ENCODE measurements around the gene SLC35F1.

Gene SLC35F1

DNA sequence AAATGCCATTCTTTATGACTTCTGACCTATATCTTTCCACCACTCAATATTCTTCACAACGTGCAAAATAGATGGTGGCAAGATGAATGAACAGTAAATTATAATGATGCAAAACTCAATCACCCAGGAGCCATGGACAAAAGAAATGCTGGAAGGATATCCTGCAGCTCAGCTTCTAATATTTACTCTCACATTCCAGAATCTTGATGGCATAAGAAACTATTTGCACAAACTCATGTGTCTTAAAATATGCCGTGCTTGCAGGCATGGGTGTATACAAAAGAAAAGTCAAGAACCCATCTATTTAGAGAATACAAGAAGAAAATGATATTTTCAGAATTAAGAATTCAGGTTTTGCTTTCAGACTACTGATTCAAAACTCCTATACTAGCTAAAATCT is 217.8 kb downstream of the SLC35F1 start:
- Histone ChIP-seq H3K9me2 (ENCODE audit: low read depth, low read length) (no peaks in the 10 kb centered on the region), H3F3A (ENCODE audit: insufficient read depth, low read length) (no peaks in the 10 kb centered on the region), H3K27ac (ENCODE audit: low read depth, low read length, poor library complexity, severe bottlenecking) (no peak overlapping the region), H3K36me3 (ENCODE audit: insufficient read depth, low read length) (no peaks in the 10 kb centered on the region), H3K4me1 (ENCODE audit: insufficient read depth, low read length, severe bottlenecking) (no peaks in the 10 kb centered on the region), H3K79me2 (ENCODE audit: insufficient read depth, low read length) (no peaks in the 10 kb centered on the region), H3K27me3 (ENCODE audit: insufficient read depth, low read length) (no peaks in the 10 kb centered on the region), H3K4me3 (ENCODE audit: low read depth, low read length, poor library complexity, severe bottlenecking) (no peak overlapping the region), H3K4me2 (ENCODE audit: low read length) (no peak overlapping the region), H3K9me3 (ENCODE audit: low read length) (no peaks in the 10 kb centered on the region), H4K20me1 (ENCODE audit: insufficient read depth, low read length) (no peaks in the 10 kb centered on the region), H3K9ac (ENCODE audit: low read length) (no peak overlapping the region), H2AFZ (ENCODE audit: low read length) (no peak overlapping the region)
- TF ChIP-seq, protein P1, sequence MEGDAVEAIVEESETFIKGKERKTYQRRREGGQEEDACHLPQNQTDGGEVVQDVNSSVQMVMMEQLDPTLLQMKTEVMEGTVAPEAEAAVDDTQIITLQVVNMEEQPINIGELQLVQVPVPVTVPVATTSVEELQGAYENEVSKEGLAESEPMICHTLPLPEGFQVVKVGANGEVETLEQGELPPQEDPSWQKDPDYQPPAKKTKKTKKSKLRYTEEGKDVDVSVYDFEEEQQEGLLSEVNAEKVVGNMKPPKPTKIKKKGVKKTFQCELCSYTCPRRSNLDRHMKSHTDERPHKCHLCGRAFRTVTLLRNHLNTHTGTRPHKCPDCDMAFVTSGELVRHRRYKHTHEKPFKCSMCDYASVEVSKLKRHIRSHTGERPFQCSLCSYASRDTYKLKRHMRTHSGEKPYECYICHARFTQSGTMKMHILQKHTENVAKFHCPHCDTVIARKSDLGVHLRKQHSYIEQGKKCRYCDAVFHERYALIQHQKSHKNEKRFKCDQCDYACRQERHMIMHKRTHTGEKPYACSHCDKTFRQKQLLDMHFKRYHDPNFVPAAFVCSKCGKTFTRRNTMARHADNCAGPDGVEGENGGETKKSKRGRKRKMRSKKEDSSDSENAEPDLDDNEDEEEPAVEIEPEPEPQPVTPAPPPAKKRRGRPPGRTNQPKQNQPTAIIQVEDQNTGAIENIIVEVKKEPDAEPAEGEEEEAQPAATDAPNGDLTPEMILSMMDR (IDR thresholded peaks at IDR 0.05; ENCODE audit: low read length): no peak
- no peak for TF ChIP-seq EZH2 (IDR thresholded peaks at IDR 0.05; ENCODE audit: borderline replicate concordance, low read length)

DNA sequence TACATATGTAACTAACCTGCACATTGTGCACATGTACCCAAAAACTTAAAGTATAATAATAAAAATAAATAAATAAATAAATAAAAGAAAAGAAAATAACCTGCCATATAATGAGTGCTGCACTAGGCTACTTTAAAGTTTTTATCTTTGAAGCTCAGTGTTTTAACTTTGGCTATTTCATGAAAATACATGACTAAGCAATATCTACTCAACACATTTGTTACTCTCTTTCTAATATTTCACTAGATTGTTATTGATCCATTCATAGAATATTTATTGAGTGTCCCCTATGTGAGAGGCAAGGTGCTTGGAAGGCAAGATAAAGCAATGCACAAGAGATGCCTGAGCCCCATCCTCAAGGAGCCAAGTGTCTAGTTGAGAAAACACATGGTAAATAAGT is 221.7 kb downstream of the SLC35F1 start:
- H3K27me3 ChIP-seq (ENCODE audit: insufficient read depth, low read length): no peaks in the 10 kb centered on the region
- no peak overlapping the region for H3K4me3 ChIP-seq (ENCODE audit: low read depth, low read length, poor library complexity, severe bottlenecking)
- no peaks in the 10 kb centered on the region for H3K79me2 ChIP-seq (ENCODE audit: insufficient read depth, low read length)
- H3K4me1 ChIP-seq (ENCODE audit: insufficient read depth, low read length, severe bottlenecking): no peaks in the 10 kb centered on the region
- no peak overlapping the region for H3K27ac ChIP-seq (ENCODE audit: low read depth, low read length, poor library complexity, severe bottlenecking)
- H3K9me3 ChIP-seq (ENCODE audit: low read length): no peaks in the 10 kb centered on the region
- H3K9me2 ChIP-seq (ENCODE audit: low read depth, low read length): no peaks in the 10 kb centered on the region
- H3F3A ChIP-seq (ENCODE audit: insufficient read depth, low read length): no peaks in the 10 kb centered on the region
- no peaks in the 10 kb centered on the region for H4K20me1 ChIP-seq (ENCODE audit: insufficient read depth, low read length)
- H3K4me2 ChIP-seq (ENCODE audit: low read length): no peak overlapping the region
- TF ChIP-seq, protein P1 (IDR thresholded peaks at IDR 0.05; ENCODE audit: low read length): no peak
- no peak for TF ChIP-seq EZH2 (IDR thresholded peaks at IDR 0.05; ENCODE audit: borderline replicate concordance, low read length)
- no peak overlapping the region for H3K9ac ChIP-seq (ENCODE audit: low read length)
- H3K36me3 ChIP-seq (ENCODE audit: insufficient read depth, low read length): no peaks in the 10 kb centered on the region
- no peak overlapping the region for H2AFZ ChIP-seq (ENCODE audit: low read length)

DNA sequence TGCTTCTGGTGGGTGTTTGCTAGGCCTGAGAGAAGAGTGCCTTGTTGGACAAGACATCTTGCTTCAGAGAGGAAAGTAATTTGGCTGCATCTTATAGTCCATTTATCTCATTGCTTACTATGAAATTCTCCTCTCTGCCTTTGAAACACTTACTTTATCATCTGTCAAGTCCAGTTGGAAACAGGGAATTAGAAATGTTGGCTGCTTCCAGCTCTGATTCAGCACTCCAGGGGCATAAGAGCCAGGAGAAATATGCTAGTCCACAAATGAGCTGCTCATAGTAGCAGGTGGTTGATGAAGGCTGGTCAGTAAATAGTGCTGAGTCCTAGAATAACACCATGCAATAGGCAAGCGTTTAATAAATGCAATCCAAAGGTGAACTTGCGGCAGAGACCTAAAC is 227.1 kb downstream of the SLC35F1 start:
- H3K4me1 ChIP-seq (ENCODE audit: insufficient read depth, low read length, severe bottlenecking): no peaks in the 10 kb centered on the region
- H2AFZ ChIP-seq (ENCODE audit: low read length): no peak overlapping the region
- no peak overlapping the region for H3K9ac ChIP-seq (ENCODE audit: low read length)
- no peak overlapping the region for H3K4me2 ChIP-seq (ENCODE audit: low read length)
- H3K27me3 ChIP-seq (ENCODE audit: insufficient read depth, low read length): no peaks in the 10 kb centered on the region
- no peaks in the 10 kb centered on the region for H3K79me2 ChIP-seq (ENCODE audit: insufficient read depth, low read length)
- no peak overlapping the region for H3K27ac ChIP-seq (ENCODE audit: low read depth, low read length, poor library complexity, severe bottlenecking)
- no peaks in the 10 kb centered on the region for H3K9me2 ChIP-seq (ENCODE audit: low read depth, low read length)
- H4K20me1 ChIP-seq (ENCODE audit: insufficient read depth, low read length): no peaks in the 10 kb centered on the region
- no peak for TF ChIP-seq EZH2 (IDR thresholded peaks at IDR 0.05; ENCODE audit: borderline replicate concordance, low read length)
- TF ChIP-seq, protein P1 (IDR thresholded peaks at IDR 0.05; ENCODE audit: low read length): no peak
- no peaks in the 10 kb centered on the region for H3K36me3 ChIP-seq (ENCODE audit: insufficient read depth, low read length)
- H3F3A ChIP-seq (ENCODE audit: insufficient read depth, low read length): no peaks in the 10 kb centered on the region
- H3K4me3 ChIP-seq (ENCODE audit: low read depth, low read length, poor library complexity, severe bottlenecking): no peak overlapping the region
- H3K9me3 ChIP-seq (ENCODE audit: low read length): no peaks in the 10 kb centered on the region
